Measurements from ENCODE around the gene MVD. TPM values are rescaled to one million over a fixed set of nuclear protein-coding genes. Genes with fewer than 3 reads are reported as not detected.

The MVD gene
- total RNA-seq, 4 donors from 2014 or later = 10.9 to 27.5 (median 16.3) TPM

GRCh38 chr16:88646345-88647034, 16.4 kb downstream of the MVD start:
- no peak for TF ChIP-seq CTCF (IDR thresholded peaks at IDR 0.05)
- ATAC-seq (ENCODE audit: low FRiP score) (no peak), DNase-seq (ENCODE audit: low spot score) (no peak)

- TF ChIP-seq CTCF (IDR thresholded peaks at IDR 0.05) = no peak
- no peak for DNase-seq (ENCODE audit: low spot score)
- ATAC-seq (ENCODE audit: low FRiP score) = no peak
Measured at GRCh38 chr16:88645941-88646340, 16.9 kb downstream of the MVD start.

GRCh38 chr16:88645455-88645854, 17.4 kb downstream of the MVD start:
- TF ChIP-seq CTCF (IDR thresholded peaks at IDR 0.05) = no peak
- ATAC-seq (ENCODE audit: low FRiP score) (no peak), DNase-seq (ENCODE audit: low spot score) (no peak)

GRCh38 chr16:88643644-88643932, 19.3 kb downstream of the MVD start:
- ATAC-seq (ENCODE audit: low FRiP score) = no peak
- TF ChIP-seq CTCF (IDR thresholded peaks at IDR 0.05) = no peak
- no peak for DNase-seq (ENCODE audit: low spot score)

- DNase-seq (ENCODE audit: low spot score) (no peak), ATAC-seq (ENCODE audit: low FRiP score) (no peak)
- TF ChIP-seq CTCF (IDR thresholded peaks at IDR 0.05) = no peak
Measured at GRCh38 chr16:88642881-88643643, 19.8 kb downstream of the MVD start.

- TF ChIP-seq CTCF (IDR thresholded peaks at IDR 0.05) = no peak
- ATAC-seq (ENCODE audit: low FRiP score) (no peak), DNase-seq (ENCODE audit: low spot score) (no peak)
Measured at GRCh38 chr16:88640498-88641247, 22.2 kb downstream of the MVD start.
